Natural killer cell treated with Interleukin-12 subunit alpha and Interleukin-12 subunit beta and Interleukin-15 and Interleukin-18, amount 100 ng/mL, for 72 hours (primary cell): ENCODE measurements around the gene DNAJC1. TPM values are rescaled to one million over a fixed set of nuclear protein-coding genes. Genes with fewer than 3 reads are reported as not detected.
A peak's percentile ranks its signal among the peaks of the same experiment; 100 is the strongest.
"Not testable (repeated sequence)": the region's sequence is repeated elsewhere in the genome, so short reads cannot be mapped to it uniquely, and the experiment has no call there.

ENCODE experiments used
- ATAC-seq, 2 donors: fragments of 150-1000 bp; cut with Tn5 transposase in 1 of 2; sonication (Bioruptor Pico), chemical (Tn5 transposase) in 1 of 2; 2 replicates each; pipeline ENCODE4 v1.10.0; 2021
- DNase-seq: peaks from one replicate; pipeline ENCODE4 v3.0.0; 2022; ENCODE audit warnings: low spot score
- H3K27ac Mint-ChIP-seq, 2 donors: 1 replicate in 1 of 2; 2 replicates in 1 of 2; pipeline ENCODE4 v1.8.0; 2022; ENCODE audit warnings: mixed read lengths in 2 of 2, mild to moderate bottlenecking in 1 of 2, moderate library complexity in 1 of 2
- H3K27me3 Mint-ChIP-seq, 2 donors: 1 replicate in 1 of 2; 2 replicates in 1 of 2; pipeline ENCODE4 v1.8.0; 2022; ENCODE audit warnings: mixed read lengths in 2 of 2
- H3K36me3 Mint-ChIP-seq: one replicate; pipeline ENCODE4 v1.8.0; 2022; ENCODE audit warnings: mixed read lengths
- H3K4me1 Mint-ChIP-seq, 2 donors: 1 replicate in 1 of 2; 2 replicates in 1 of 2; pipeline ENCODE4 v1.8.0; 2022; ENCODE audit warnings: low read depth in 2 of 2, mixed read lengths in 2 of 2, mild to moderate bottlenecking in 1 of 2
- H3K4me3 Mint-ChIP-seq: one replicate; pipeline ENCODE4 v1.8.0; 2022; ENCODE audit warnings: mixed read lengths
- H3K9me3 Mint-ChIP-seq: 2 replicates; pipeline ENCODE4 v1.8.0; 2022; ENCODE audit warnings: mixed read lengths
- total RNA-seq, 2 donors: library from RNA; stranded (reverse); gene quantifications; one replicate each; pipeline ENCODE4 v1.2.3, GENCODE V29; 2022

The DNAJC1 gene
- total RNA-seq, 2 donors from 2014 or later: 37.8 to 53.5 TPM

DNA sequence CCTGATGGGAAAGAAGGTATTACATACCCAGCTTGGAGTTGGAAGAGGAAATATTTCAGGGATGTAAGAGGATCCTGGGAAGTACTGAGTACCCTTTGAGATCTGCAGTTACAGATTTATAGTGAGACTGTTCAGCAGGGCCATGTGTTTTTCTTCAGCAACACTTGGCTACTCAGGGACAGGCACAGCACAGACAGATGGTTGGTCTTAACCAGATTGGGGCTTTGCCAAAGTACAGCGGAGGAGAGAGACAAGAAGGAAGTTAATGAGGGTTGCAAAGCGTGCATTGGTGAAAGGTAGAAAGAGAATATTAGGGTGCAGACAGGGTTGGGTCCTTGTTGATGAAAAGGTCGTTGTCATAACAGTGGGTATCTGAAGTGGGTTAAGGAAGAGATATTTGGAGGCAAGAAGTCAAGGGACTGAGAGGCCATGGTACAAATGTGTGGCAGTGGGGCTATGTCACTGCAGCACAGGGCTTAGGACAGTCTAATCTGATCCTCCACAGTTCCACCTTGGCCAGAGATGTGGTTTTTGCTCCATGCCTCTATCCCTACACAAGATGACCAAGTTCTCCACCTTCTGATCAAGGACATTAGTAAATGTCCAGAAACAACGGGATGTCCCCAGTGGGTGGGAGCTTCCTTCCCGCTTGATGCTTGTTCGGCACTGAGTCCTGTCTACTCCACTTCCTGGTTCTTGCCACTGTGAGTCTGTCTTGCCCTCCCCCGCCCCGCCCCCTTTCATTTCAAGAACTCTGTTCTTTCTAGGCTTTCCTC is 18.9 kb upstream of the DNAJC1 start:
- H3K27me3 Mint-ChIP-seq: peaks cover 11 to 24% of the 10 kb centered on the region in 2 donors

DNA sequence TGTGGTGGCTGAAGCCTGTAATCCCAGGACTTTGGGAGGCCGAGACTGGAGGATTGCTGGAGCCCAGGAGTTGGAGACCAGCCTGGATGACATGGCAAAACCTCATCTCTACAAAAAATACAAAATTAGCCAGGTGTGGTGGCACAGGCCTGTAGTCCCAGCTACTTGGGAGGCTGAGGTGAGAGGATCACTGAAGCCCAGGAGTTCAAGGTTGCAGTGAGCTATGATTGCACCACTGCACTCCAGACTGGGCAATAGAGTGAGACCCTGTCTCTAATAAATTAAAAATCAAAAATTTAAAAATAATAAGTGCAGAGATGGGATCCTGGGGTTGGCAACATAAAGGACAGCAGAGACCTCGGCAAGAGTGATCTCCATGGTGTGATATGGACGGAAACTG is 17.6 kb upstream of the DNAJC1 start:
- peaks cover 10 to 12% of the 10 kb centered on the region in 2 donors for H3K4me1 Mint-ChIP-seq
- H3K9me3 Mint-ChIP-seq, DNase-seq, H3K36me3 Mint-ChIP-seq, H3K27ac Mint-ChIP-seq, H3K4me3 Mint-ChIP-seq, ATAC-seq: not testable (repeated sequence)
- H3K27me3 Mint-ChIP-seq: peaks cover 9 to 10% of the 10 kb centered on the region in 2 donors

More for the DNA sequence above, 18.9 kb upstream of the DNAJC1 start:
- H3K4me3 Mint-ChIP-seq: peak overlapping the region; percentile 46
- ATAC-seq: peak; percentile 64 to 67
- H3K9me3 Mint-ChIP-seq: peaks cover 5% of the 10 kb centered on the region
- DNase-seq: no peak
- H3K27ac Mint-ChIP-seq: peak overlapping the region in 1 of 2 donors; percentile 3
- peaks cover 10 to 12% of the 10 kb centered on the region in 2 donors for H3K4me1 Mint-ChIP-seq
- H3K36me3 Mint-ChIP-seq: no peaks in the 10 kb centered on the region

- Mint-ChIP-seq H3K4me3 (no peak overlapping the region), H3K9me3 (peaks cover 5% of the 10 kb centered on the region), H3K27me3 (peaks cover 5 to 9% of the 10 kb centered on the region in 2 donors), H3K36me3 (no peaks in the 10 kb centered on the region), H3K4me1 (peaks cover 5 to 7% of the 10 kb centered on the region in 2 donors), H3K27ac (no peak overlapping the region)
- DNase-seq: no peak
- no peak for ATAC-seq
Measured at GRCh38 chr10:22017283-22018020, 13.9 kb upstream of the DNAJC1 start.

DNA sequence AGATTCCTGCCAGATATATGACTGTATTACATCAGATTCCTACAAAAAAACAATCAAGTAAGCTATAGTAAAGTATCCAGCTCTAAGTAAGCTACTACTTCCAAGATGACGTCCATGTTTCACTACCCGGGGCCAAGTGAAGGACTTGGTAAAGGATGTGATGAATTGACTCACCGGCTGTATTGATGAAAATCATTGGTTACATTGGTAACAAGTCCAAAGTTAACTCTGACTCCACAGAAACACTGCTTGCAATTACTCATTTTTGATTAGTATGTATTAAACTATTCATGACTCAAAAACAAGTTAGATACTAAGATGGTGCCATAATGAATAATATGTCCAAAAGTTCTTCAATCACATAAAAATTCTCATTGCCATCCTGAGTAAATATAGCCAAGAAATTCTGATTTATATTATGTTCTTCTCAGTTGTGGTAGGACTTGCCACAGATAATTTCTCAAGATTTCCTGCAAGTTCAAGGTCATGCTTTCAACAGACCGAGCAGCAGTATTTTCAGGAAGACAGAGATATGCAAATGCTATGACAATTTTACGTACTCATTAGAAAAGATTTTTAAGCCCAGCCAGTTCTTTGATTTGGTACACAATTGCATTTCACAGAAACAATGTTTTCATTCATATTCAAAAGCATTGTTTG is 12.6 kb upstream of the DNAJC1 start:
- no peaks in the 10 kb centered on the region for H3K36me3 Mint-ChIP-seq
- H3K27ac Mint-ChIP-seq: no peak overlapping the region
- peaks cover 4 to 5% of the 10 kb centered on the region in 2 donors for H3K27me3 Mint-ChIP-seq
- ATAC-seq: no peak
- H3K4me3 Mint-ChIP-seq: no peak overlapping the region
- H3K9me3 Mint-ChIP-seq: no peaks in the 10 kb centered on the region
- H3K4me1 Mint-ChIP-seq: no peaks in the 10 kb centered on the region
- DNase-seq: no peak

DNA sequence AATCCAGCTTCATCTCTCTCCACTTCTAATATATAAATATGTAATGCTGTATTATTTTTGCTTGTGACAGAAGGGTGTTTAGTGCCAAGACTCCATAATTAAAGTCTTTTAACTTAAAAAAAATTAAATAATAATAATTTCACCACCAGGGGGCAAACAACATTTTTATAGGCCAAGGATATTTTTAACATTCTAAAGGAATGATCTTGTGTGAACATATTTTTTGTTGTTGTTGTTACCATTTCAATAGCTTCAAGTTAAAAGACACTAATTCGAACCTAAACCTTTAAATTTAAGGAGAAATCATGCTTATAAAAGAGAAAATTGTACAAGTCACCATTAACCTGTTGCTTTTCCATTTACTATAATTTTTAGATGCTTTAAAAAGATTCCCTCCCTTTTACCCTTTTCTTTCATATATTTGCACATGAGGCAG is 7.5 kb upstream of the DNAJC1 start:
- Mint-ChIP-seq H3K36me3 (no peaks in the 10 kb centered on the region), H3K4me1 (no peaks in the 10 kb centered on the region), H3K4me3 (no peak overlapping the region), H3K27ac (no peak overlapping the region), H3K9me3 (peaks cover 5% of the 10 kb centered on the region), H3K27me3 (peaks cover 4 to 9% of the 10 kb centered on the region in 2 donors)
- ATAC-seq (no peak), DNase-seq (no peak)

GRCh38 chr10:22010539-22010938 is 7.0 kb upstream of the DNAJC1 start:
- H3K27ac Mint-ChIP-seq: no peak overlapping the region
- H3K4me1 Mint-ChIP-seq: no peaks in the 10 kb centered on the region
- DNase-seq: no peak
- peaks cover 8 to 9% of the 10 kb centered on the region in 2 donors for H3K27me3 Mint-ChIP-seq
- H3K36me3 Mint-ChIP-seq: no peaks in the 10 kb centered on the region
- no peak for ATAC-seq
- no peak overlapping the region for H3K4me3 Mint-ChIP-seq
- H3K9me3 Mint-ChIP-seq: peaks cover 5% of the 10 kb centered on the region

- no peak overlapping the region for H3K27ac Mint-ChIP-seq
- no peak overlapping the region for H3K4me3 Mint-ChIP-seq
- ATAC-seq (no peak), DNase-seq (no peak)
- peaks cover 6% of the 10 kb centered on the region for H3K36me3 Mint-ChIP-seq
- H3K9me3 Mint-ChIP-seq: peaks cover 5% of the 10 kb centered on the region
- peaks cover 9 to 10% of the 10 kb centered on the region in 2 donors for H3K27me3 Mint-ChIP-seq
- H3K4me1 Mint-ChIP-seq: peaks cover 10 to 14% of the 10 kb centered on the region in 2 donors
Measured at GRCh38 chr10:22006379-22006884, 2.9 kb upstream of the DNAJC1 start.

DNA sequence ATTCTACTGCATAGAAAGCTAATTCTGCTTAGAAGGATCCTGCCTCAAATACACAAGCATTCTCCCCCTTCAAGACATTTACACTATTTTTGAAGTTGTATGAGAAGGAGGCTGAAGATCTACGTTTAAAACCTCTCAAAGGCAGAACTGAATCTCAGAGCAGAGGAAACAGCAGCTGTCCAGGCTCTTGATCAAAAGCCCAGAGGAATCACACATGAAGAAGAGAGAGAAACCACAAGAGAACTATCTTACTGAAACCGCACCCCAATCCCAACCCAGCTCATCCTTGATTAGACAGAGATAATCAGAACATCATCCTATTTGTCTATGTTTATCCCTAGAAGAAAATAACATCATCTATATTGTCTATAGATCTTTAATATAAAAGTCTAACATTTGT is 2.2 kb upstream of the DNAJC1 start:
- H3K27me3 Mint-ChIP-seq: peaks cover 9 to 10% of the 10 kb centered on the region in 2 donors
- ATAC-seq (no peak), DNase-seq (no peak)
- peaks cover 17 to 20% of the 10 kb centered on the region in 2 donors for H3K4me1 Mint-ChIP-seq
- H3K4me3 Mint-ChIP-seq: no peak overlapping the region
- peaks cover 6% of the 10 kb centered on the region for H3K36me3 Mint-ChIP-seq
- peaks cover 5% of the 10 kb centered on the region for H3K9me3 Mint-ChIP-seq
- H3K27ac Mint-ChIP-seq: no peak overlapping the region

DNA sequence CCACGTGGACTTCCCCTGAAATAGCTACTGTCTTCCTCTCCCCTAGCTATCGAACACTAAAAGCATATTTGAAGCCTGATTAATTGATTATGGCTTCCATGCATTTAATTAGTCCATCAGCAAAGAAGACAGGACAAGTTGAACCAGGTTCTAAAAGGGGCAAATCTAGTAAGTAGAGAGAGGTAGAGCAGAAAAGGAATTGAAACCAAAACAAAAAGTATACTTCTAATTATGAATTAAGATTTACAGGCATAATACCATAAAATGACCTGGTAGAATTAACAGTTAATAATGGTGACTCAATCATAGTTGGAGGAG is 393 bp upstream of the DNAJC1 start:
- Mint-ChIP-seq H3K4me1 (peaks cover 27 to 33% of the 10 kb centered on the region in 2 donors), H3K4me3 (peak overlapping the region; percentile 98), H3K27ac (peak overlapping the region; percentile 57 to 86), H3K27me3 (peaks cover 6 to 10% of the 10 kb centered on the region in 2 donors), H3K36me3 (peaks cover 6% of the 10 kb centered on the region), H3K9me3 (peaks cover 5% of the 10 kb centered on the region)
- DNase-seq (no peak), ATAC-seq (no peak)

GRCh38 chr10:22002591-22003176 is 846 bp downstream of the DNAJC1 start:
- ATAC-seq: peak; percentile 48 to 63
- Mint-ChIP-seq H3K9me3 (peaks cover 5% of the 10 kb centered on the region), H3K27ac (peak overlapping the region; percentile 90 to 93), H3K36me3 (peaks cover 6% of the 10 kb centered on the region), H3K4me1 (peaks cover 30 to 40% of the 10 kb centered on the region in 2 donors), H3K4me3 (peak overlapping the region; percentile 98), H3K27me3 (peaks cover 6 to 10% of the 10 kb centered on the region in 2 donors)
- no peak for DNase-seq

DNA sequence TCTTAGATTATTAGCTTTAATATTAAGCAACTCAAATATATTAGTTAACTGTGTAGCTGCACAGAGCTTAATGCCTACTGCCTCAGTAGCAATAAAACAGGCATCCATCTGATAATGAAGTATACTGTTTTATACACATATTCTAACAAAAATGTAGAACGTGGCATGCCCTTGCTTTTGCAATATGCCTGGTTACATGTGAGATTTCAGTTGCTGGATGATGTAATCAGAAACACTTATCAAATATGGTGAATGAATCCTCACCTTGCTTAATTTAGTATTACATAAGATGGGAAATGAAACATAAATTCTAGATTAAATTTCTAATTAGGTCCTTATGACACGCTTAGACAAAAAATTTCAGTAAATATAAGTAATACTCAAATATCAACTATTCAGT is 8.0 kb downstream of the DNAJC1 start:
- H3K4me1 Mint-ChIP-seq: peaks cover 27 to 50% of the 10 kb centered on the region in 2 donors
- no peak for DNase-seq
- no peaks in the 10 kb centered on the region for H3K36me3 Mint-ChIP-seq
- H3K4me3 Mint-ChIP-seq: no peak overlapping the region
- H3K27me3 Mint-ChIP-seq: no peaks in the 10 kb centered on the region
- no peak overlapping the region for H3K27ac Mint-ChIP-seq
- H3K9me3 Mint-ChIP-seq: no peaks in the 10 kb centered on the region
- ATAC-seq: no peak

GRCh38 chr10:21993360-21994001 is 10.0 kb downstream of the DNAJC1 start:
- Mint-ChIP-seq H3K27me3 (no peaks in the 10 kb centered on the region), H3K36me3 (no peaks in the 10 kb centered on the region), H3K9me3 (no peaks in the 10 kb centered on the region), H3K27ac (no peak overlapping the region), H3K4me1 (peaks cover 22 to 44% of the 10 kb centered on the region in 2 donors), H3K4me3 (no peak overlapping the region)
- DNase-seq (no peak), ATAC-seq (no peak)

- Mint-ChIP-seq H3K4me1 (peaks cover 21 to 36% of the 10 kb centered on the region in 2 donors), H3K9me3 (no peaks in the 10 kb centered on the region), H3K36me3 (no peaks in the 10 kb centered on the region), H3K4me3 (no peak overlapping the region), H3K27ac (no peak overlapping the region), H3K27me3 (no peaks in the 10 kb centered on the region)
- DNase-seq: no peak
- ATAC-seq: no peak
Measured at GRCh38 chr10:21991785-21992184, 11.7 kb downstream of the DNAJC1 start.
